Panc1 (cell line): ENCODE results near the gene CTNNA1. TPM values are rescaled to one million over a fixed set of nuclear protein-coding genes. Genes with fewer than 3 reads are reported as not detected.

Experiments used
- ATAC-seq: fragments of 200-7000 bp; cut with Tn5 transposase; 2 replicates; pipeline ENCODE4 v1.9.1; 2020; ENCODE audit warnings: mild to moderate bottlenecking, moderate library complexity
- BruUV-seq: library from RNA; stranded (reverse); fragments of 400-500 nt; replicated peaks from 2 replicates; lab custom pipeline; 2021; lab: Mats Ljungman, UMichigan
- CTCF ChIA-PET: fragments of 300-600 bp; sonication (Branson Sonifier 250); formaldehyde crosslinking; loops from one replicate; lab custom pipeline; 2022; ENCODE audit warnings: antibody characterized with exemption; lab: Charles Lee
- POLR2A ChIA-PET: fragments of 300-600 bp; sonication (Branson Sonifier 250); formaldehyde crosslinking; loops from one replicate; lab custom pipeline; 2022; ENCODE audit warnings: antibody characterized with exemption; lab: Charles Lee
- DNase-seq: peaks from one replicate; pipeline ENCODE4 v3.0.0-alpha.2; 2010; ENCODE audit warnings: low read depth, low spot score
- H3K27ac ChIP-seq: 2 replicates; pipeline ENCODE4 v1.5.1; 2011; ENCODE audit warnings: mild to moderate bottlenecking, low read length, inconsistent platforms
- H3K27me3 ChIP-seq: fragments of 200-500 bp; sonication (Bioruptor generic); 2 replicates; pipeline ENCODE4 v1.6.0; 2014; ENCODE audit warnings: low read length, inconsistent platforms; ENCODE audit not compliant: control insufficient read depth, insufficient read depth
- H3K36me3 ChIP-seq: fragments of 200-500 bp; sonication (Bioruptor generic); 2 replicates; pipeline ENCODE4 v1.5.1; 2014; ENCODE audit warnings: inconsistent platforms, mild to moderate bottlenecking, low read length, moderate library complexity; ENCODE audit not compliant: control insufficient read depth, insufficient read depth
- H3K4me1 ChIP-seq: 2 replicates; pipeline ENCODE4 v1.5.1; 2011; ENCODE audit warnings: inconsistent platforms, mild to moderate bottlenecking, low read length, moderate library complexity; ENCODE audit not compliant: control insufficient read depth, insufficient read depth
- H3K4me3 ChIP-seq, 2 experiments: 2 replicates each; pipeline ENCODE4 v1.5.1; 2011 to 2012; ENCODE audit warnings: low read depth in 2 of 2, low read length in 2 of 2, mild to moderate bottlenecking in 2 of 2, inconsistent platforms in 1 of 2, moderate library complexity in 1 of 2
- H3K9me3 ChIP-seq: fragments of 200-500 bp; sonication (Bioruptor generic); 2 replicates; pipeline ENCODE4 v1.5.1; 2014; ENCODE audit warnings: low read depth, mild to moderate bottlenecking, inconsistent platforms, low read length, moderate library complexity; ENCODE audit not compliant: control insufficient read depth, insufficient read depth
- CTCF ChIP-seq: fragments of 450-650 bp; IDR thresholded peaks from 2 replicates; pipeline ENCODE4 v1.5.1; 2017; ENCODE audit warnings: mild to moderate bottlenecking
- POLR2AphosphoS5 ChIP-seq: IDR thresholded peaks from 2 replicates; pipeline ENCODE4 v1.6.1; 2012; ENCODE audit warnings: mild to moderate bottlenecking, low read depth, low read length, moderate library complexity
- SIN3A ChIP-seq: IDR thresholded peaks from 2 replicates; pipeline ENCODE4 v1.6.1; 2012; ENCODE audit warnings: low read depth, mild to moderate bottlenecking, low read length, moderate library complexity, borderline replicate concordance; ENCODE audit not compliant: insufficient read depth
- TCF7L2 ChIP-seq: IDR thresholded peaks from 2 replicates; pipeline ENCODE4 v1.6.1; 2011; ENCODE audit warnings: mild to moderate bottlenecking, low read depth, low read length, inconsistent platforms
- in situ Hi-C: cut with HindIII; loops from 2 replicates; pipeline ENCODE4 v1.10.0; 2016; ENCODE audit warnings: low sequenced_read_pairs, low pct_unique_long_range_greater_than_20kb
- intact Hi-C: fragments of 100-400 bp; cut with micrococcal nuclease; formaldehyde crosslinking; loops from one replicate; pipeline ENCODE4 v1.10.0; 2022; ENCODE audit not compliant: unreplicated experiment
- total RNA-seq: library from RNA; stranded (reverse); gene quantifications from one replicate; pipeline ENCODE4 v1.2.1, GENCODE V29; 2021; ENCODE audit not compliant: unreplicated experiment
- TF ChIP-seq, protein P1 (sequence below), 2 experiments: IDR thresholded peaks; 2 replicates each; pipeline ENCODE4 v1.6.1; 2011 to 2012; ENCODE audit warnings: low read depth in 2 of 2, control low read depth in 1 of 2, low read length in 1 of 2, mild to moderate bottlenecking in 1 of 2, moderate library complexity in 1 of 2; ENCODE audit not compliant: insufficient read depth in 1 of 2

Gene CTNNA1
- total RNA-seq, 1 experiment from 2014 or later: 298 TPM

DNA sequence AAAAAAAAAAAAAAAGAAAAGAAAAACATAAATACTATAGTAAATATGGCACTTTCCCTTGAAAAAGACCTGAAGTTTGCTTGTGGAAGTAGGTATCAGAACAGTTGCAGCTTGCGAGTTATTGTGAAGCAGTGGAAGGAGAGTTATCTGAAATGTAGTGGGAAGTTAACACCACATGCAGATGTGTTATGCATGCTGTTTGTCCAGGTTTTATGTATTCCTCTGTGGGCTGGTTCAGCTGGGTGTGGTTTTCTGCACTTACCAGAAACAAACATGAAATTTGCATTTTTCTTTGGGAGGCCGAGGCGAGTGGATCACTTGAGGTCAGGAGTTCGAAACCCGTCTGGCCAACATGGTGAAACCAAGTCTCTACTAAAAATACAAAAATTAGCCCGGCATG is 42.1 kb upstream of the CTNNA1 start:
- POLR2A ChIA-PET: no interaction called here
- in situ Hi-C loops: no loop called here

DNA sequence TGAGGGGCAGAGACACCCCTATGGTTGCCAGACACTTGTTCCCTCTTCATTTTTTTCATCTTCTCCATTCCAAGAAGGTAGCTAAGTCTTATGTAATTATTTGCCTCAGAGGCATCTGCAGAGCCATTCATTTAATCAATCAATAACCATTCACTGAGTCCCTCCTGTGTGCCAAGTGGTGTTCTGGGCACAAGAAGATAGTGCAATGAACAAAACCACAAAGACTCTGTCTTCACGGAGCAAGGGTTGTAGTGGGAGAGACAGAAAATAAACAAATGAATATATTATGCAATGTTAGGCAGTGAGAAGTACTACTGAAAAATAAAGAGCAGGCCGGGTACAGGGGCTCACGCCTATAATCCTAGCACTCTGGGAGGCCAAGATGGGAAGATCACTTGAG is 41.4 kb upstream of the CTNNA1 start:
- CTCF ChIA-PET: no interaction called here
- no peaks in the 10 kb centered on the region for H3K27me3 ChIP-seq
- intact Hi-C loops (no loop called here), in situ Hi-C loops (no loop called here)
- H3K4me3 ChIP-seq: no peak overlapping the region
- no peaks in the 10 kb centered on the region for H3K4me1 ChIP-seq
- no TSS peak for BruUV-seq
- H3K27ac ChIP-seq: no peak overlapping the region
- DNase-seq (no peak), ATAC-seq (no peak)
- no peaks in the 10 kb centered on the region for H3K9me3 ChIP-seq
- TF ChIP-seq SIN3A (no peak), POLR2AphosphoS5 (no peak), TCF7L2 (no peak), CTCF (no peak)
- TF ChIP-seq, protein P1, sequence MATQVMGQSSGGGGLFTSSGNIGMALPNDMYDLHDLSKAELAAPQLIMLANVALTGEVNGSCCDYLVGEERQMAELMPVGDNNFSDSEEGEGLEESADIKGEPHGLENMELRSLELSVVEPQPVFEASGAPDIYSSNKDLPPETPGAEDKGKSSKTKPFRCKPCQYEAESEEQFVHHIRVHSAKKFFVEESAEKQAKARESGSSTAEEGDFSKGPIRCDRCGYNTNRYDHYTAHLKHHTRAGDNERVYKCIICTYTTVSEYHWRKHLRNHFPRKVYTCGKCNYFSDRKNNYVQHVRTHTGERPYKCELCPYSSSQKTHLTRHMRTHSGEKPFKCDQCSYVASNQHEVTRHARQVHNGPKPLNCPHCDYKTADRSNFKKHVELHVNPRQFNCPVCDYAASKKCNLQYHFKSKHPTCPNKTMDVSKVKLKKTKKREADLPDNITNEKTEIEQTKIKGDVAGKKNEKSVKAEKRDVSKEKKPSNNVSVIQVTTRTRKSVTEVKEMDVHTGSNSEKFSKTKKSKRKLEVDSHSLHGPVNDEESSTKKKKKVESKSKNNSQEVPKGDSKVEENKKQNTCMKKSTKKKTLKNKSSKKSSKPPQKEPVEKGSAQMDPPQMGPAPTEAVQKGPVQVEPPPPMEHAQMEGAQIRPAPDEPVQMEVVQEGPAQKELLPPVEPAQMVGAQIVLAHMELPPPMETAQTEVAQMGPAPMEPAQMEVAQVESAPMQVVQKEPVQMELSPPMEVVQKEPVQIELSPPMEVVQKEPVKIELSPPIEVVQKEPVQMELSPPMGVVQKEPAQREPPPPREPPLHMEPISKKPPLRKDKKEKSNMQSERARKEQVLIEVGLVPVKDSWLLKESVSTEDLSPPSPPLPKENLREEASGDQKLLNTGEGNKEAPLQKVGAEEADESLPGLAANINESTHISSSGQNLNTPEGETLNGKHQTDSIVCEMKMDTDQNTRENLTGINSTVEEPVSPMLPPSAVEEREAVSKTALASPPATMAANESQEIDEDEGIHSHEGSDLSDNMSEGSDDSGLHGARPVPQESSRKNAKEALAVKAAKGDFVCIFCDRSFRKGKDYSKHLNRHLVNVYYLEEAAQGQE (IDR thresholded peaks at IDR 0.05; ENCODE audit: insufficient read depth in 1 of 2, low read depth in 2 of 2, low read length in 1 of 2): no peak
- POLR2A ChIA-PET: interaction anchor here (0.7 kb wide), 1 partner anchor 48 kb away, joined by 3 read pairs; no protein-coding TSS in a partner anchor
- H3K36me3 ChIP-seq: no peaks in the 10 kb centered on the region

More for the DNA sequence above, 42.1 kb upstream of the CTNNA1 start:
- DNase-seq (no peak), ATAC-seq (no peak)
- H3K27ac ChIP-seq: no peak overlapping the region
- H3K27me3 ChIP-seq: no peaks in the 10 kb centered on the region
- intact Hi-C loops: no loop called here
- H3K4me3 ChIP-seq: no peak overlapping the region
- no peaks in the 10 kb centered on the region for H3K4me1 ChIP-seq
- no peaks in the 10 kb centered on the region for H3K36me3 ChIP-seq
- CTCF ChIA-PET: no interaction called here
- TF ChIP-seq SIN3A: no peak
- no peak for TF ChIP-seq TCF7L2
- no peak for TF ChIP-seq CTCF
- TF ChIP-seq, protein P1 (IDR thresholded peaks at IDR 0.05; ENCODE audit: insufficient read depth in 1 of 2, low read depth in 2 of 2, low read length in 1 of 2): no peak
- TF ChIP-seq POLR2AphosphoS5: no peak
- BruUV-seq: no TSS peak
- no peaks in the 10 kb centered on the region for H3K9me3 ChIP-seq
